ENCODE measurements around the gene APPL2. TPM values are rescaled to one million over a fixed set of nuclear protein-coding genes. Genes with fewer than 3 reads are reported as not detected.
"Not testable (repeated sequence)": the region's sequence is repeated elsewhere in the genome, so short reads cannot be mapped to it uniquely, and the experiment has no call there.

The APPL2 gene
- polyA plus RNA-seq, 1 donor: 28.5 TPM

DNA sequence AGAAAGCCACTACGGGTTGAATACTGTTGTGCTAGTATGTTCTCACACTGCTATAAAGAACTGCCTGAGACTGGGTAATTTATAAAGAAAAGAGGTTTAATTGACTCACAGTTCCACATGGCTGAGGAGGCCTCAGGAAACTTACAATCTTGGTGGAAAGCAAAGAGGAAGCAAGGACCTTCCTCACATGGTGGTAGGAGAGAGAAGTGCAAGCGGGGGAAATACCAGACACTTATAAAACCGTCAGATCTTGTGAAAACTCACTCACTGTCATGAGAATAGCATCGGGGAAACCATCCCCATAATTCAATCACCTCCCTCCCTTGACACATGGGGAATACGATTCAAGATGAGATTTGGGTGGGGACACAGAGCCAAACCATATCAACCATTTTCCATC is 20.5 kb upstream of the APPL2 start:
- DNase-seq (ENCODE audit: low read depth): not testable (repeated sequence)

DNA sequence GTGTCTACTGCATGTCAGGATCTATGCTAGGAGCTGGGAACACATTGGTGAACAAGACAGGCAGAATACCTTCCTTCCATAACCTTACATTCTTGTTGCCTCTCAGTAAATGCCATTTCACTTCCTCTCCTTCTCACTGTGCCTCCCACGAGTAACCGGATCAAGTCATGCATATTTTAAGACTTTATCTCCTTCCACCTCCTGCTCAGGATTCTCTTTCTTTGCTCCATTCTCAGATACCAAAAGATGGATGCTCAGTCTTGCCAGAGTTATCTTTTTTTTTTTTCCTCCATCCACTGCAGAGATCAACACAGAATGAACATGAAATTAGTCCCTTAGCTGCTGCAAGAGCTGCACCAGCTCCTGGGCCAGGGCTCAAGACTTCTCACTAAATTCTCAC is 20.0 kb upstream of the APPL2 start:
- no peak for DNase-seq (ENCODE audit: low read depth)

DNA sequence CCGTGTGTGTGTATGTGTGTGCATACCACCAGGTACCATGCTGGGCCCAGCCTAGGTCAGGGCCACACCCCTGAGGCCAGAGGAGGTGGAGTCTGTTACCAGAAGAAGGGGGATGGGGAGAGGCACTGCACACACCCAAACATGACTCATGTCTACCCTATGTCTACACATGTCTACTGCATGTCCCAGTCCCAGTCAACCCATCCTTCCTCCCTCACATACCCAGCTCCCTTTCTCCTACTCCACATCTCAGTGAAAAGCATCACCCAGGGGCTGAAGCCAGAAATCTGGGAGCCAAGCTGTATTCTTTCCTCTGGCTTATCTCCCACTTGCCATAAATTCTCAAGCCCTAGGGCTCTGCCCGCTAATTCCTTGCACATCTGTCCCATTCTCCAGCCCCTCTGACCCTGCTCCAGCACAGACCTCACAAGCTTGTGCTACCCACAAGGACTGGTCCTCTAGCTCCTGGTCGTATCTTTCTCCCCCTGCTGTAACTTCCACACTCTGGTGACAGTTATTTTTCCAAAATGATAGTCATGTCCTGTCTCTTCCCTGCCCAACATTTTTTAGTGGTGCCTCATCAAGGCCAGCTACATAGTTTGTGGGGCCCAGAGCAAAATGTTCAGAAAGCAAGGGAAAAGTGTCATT is 18.0 kb upstream of the APPL2 start:
- no peak for DNase-seq (ENCODE audit: low read depth)

DNA sequence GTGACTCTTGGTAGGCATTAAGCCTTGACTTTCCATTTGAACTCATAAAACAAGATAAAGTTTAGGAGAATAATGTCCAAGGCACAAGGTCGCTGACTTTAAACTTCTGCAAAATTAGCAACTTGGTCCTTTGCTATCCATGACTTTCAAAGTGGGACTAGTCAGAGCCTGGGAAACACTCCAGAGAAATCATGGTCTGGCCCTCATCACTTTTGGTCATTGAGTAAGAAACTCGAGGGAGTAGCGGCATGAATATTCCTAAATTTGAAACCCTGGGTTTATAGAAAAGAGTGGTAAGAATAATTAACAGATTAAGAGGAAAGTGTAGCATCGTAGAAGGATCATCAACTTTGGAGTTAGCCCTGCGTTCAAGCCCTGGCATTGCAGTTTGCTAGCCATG is 16.9 kb upstream of the APPL2 start:
- DNase-seq (ENCODE audit: low read depth): no peak

DNA sequence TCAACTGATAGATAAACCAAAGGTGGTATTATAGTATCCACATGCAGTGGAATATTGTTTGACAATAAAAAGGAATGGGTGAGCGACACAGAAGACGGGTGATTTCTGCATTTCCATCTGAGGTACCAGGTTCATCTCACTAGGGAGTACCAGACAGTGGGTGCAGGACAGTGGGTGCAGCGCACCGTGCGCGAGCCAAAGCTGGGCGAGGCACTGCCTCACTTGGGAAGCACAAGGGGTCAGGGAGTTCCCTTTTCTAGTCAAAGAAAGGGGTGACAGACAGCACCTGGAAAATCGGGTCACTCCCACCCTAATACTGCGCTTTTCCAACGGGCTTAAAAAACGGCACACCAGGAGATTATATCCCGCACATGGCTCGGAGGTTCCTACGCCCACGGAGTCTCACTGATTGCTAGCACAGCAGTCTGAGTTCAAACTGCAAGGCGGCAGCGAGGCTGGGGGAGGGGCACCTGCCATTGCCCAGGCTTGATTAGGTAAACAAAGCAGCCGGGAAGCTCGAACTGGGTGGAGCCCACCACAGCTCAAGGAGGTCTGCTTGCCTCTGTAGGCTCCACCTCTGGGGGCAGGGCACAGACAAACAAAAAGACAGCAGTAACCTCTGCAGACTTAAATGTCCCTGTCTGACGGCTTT is 9.9 kb upstream of the APPL2 start:
- not testable (repeated sequence) for DNase-seq (ENCODE audit: low read depth)

GRCh38 chr12:105245291-105245690 is 9.3 kb upstream of the APPL2 start:
- DNase-seq (ENCODE audit: low read depth): no peak

GRCh38 chr12:105240228-105240627 is 4.3 kb upstream of the APPL2 start:
- no peak for DNase-seq (ENCODE audit: low read depth)

DNA sequence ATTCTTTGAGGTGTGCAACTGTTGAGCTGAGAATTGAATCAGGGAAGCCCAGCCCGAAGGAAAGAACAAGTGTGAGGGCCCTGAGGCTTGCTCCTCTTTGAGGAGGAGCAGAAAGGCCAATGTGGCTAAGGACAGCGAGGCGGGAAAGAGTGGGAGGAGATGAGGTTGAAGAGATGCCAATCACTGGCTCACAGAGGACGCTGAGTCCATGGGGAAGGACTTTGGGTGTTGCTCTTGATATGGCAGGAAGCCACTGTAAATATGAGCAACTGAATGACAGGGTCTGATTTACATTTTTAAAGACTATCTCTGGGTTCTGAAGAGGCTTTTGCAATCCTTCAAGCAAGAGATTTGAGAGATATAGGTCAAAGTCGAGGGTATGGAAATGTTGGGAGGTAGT is 3.3 kb upstream of the APPL2 start:
- no peak for DNase-seq (ENCODE audit: low read depth)

DNA sequence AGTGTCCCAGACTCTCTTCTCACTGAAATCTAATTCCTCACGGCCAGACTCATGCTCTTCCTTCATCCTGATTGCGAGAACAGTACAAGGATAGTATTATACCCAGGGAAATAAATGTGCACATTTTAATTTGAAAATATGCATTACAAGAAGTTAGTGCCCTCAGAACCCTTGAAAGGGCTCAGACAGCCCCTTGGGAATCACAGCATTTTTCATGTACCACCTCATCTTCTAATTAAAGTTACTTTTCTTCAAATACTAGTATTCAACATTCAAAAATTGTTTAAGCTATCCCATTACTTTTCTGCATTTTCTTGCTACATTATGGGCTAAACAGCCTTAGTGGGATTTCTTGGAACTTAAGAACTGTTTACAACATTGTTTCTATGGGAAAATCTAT is 1.7 kb upstream of the APPL2 start:
- DNase-seq (ENCODE audit: low read depth): no peak

GRCh38 chr12:105235281-105235731 is 668 bp downstream of the APPL2 start:
- no peak for DNase-seq (ENCODE audit: low read depth)

DNA sequence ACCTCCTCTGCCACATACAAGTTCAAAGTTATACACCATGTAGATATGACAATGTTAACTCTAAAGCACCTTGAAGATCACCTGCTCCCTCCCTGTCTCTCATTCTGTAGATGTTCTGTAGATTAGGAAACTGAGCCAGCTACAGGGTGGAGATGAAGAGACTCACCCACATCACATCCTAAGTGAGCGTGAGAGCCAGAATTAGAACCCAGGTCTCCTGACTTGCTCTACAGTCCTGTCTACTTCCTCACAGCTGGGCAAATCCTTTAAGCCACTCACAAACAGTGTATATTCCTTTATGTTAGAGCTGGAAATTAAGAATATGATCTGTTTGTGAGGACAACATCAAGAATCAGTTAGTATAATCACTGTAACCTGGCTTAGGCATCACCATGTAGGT is 1.8 kb downstream of the APPL2 start:
- no peak for DNase-seq (ENCODE audit: low read depth)

DNA sequence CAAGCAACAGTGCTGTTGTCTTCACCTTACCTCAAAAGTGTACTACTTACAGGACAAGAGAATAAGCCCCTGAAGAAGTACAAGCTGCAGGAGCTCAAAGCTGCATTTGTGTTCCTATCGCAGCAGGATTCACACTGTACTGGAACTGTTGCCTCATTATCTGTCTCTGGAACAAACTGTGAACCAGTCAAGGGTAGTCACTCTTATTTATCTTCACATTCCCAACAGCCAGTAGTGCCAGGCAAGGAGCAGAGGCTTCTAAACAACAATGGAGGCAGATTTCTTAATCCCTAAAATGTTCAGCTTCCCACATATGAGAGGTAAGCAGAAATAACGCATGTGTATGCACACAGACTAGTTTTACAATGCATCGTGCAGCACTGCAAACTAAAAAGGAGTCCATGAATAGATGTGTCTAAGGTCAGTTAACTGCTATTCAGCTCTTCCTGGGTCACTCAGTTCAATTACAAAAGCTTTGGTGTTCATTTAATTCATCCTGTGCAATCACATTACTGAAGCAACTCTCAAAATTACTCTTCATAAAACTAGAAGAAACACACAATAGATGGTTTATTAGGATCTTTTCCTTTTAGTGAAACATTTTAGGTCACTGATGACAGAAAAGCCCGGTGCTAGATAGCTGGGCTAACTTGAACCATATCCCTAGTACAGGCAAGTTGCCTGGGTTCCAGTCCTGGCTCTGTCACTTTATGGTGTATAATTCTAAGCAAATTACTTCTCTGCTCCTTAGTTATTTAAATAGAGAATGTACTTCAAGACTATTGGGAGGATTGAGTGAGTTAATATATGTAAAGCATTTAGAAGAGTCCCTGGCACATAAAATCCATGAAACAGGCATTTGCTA is 2.7 kb downstream of the APPL2 start:
- DNase-seq (ENCODE audit: low read depth): no peak

- DNase-seq (ENCODE audit: low read depth): no peak
These were observed 4.6 kb downstream of the APPL2 start for GRCh38 chr12:105231396-105231795.

DNA sequence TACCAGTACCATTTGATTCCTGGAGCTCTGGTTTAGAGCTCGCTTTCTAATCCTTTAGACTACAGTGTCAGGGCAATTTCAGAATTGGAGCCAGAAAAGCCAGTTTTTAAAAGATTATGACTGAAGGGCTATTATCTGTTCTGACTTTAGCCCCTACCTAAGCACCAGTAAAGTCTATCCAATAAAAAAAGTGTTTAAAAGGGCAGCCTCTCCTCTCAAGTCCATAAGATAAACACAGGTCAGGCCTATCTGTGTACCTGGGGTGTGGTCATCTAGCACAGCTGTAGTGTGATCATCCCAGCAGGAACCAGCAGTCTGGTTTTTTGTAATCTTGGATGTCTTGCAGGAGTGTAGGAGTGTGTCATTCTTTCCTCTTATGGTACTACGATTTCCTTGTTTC is 6.6 kb downstream of the APPL2 start:
- DNase-seq (ENCODE audit: low read depth): no peak

DNA sequence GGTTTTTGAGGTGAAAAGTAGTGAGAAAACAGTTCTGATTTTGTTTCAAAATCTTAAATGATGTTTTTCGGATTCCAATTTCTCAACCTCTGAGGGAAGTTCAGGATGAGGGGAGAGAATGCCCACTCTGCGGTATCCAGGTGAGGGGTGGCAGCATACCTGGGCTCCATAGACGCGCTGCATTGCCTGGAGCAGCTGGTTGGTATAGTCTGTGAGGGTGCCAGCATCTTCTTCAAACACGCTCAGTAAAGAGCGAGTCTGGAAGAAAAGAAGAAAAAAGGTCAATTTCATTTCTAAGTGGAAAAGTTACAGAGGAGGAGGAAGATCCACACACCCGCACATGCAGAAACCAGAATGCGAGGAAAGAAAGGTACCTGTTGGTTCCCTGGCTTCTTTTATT is 7.0 kb downstream of the APPL2 start:
- DNase-seq (ENCODE audit: low read depth): no peak

- DNase-seq (ENCODE audit: low read depth): no peak
These were observed 7.5 kb downstream of the APPL2 start for GRCh38 chr12:105228494-105228893.

DNA sequence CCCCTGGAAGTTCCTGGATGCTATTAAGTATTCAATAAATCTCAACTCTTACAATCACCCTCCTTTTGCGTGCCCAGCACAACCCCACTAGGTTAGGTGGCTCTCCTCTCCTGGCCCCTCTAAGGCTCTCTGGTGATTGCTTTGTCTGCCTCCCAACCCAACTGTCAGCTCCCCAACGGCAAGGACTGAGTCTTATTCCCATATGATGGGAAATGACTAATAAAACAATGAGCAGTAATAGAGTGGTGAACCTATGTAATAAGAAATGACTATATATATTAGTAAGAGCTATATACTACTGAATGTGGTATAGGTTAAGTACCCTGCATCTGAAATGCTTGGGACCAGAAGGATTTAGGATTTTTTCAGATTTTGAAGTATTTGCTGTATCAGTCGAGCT is 8.1 kb downstream of the APPL2 start:
- no peak for DNase-seq (ENCODE audit: low read depth)

GRCh38 chr12:105226219-105226618 is 9.8 kb downstream of the APPL2 start:
- peak; percentile 73 for DNase-seq (ENCODE audit: low read depth)

DNA sequence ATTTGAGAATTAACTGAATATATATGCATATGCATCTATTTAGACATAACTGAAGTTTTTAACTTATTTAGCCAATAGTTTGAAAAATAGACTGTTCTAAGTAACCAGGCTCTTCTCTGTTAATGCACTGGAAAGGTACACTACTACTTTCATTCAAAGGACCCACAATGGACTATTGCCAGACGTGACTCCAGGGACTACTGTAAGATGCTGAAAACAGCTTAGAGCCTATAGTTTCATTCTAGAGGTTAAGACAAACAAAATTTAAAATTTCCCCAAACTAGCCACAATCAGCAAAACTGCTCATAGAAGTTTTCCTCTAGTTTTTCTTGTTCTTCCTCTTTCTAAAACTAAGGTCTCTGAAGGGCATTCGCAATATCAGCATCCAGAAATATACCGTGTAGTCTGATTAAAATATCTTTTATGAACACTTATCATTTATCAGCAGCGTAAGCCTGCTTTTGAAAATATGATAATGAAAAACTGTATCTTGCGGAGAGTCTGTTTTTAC is 10.4 kb downstream of the APPL2 start:
- DNase-seq (ENCODE audit: low read depth): no peak

DNA sequence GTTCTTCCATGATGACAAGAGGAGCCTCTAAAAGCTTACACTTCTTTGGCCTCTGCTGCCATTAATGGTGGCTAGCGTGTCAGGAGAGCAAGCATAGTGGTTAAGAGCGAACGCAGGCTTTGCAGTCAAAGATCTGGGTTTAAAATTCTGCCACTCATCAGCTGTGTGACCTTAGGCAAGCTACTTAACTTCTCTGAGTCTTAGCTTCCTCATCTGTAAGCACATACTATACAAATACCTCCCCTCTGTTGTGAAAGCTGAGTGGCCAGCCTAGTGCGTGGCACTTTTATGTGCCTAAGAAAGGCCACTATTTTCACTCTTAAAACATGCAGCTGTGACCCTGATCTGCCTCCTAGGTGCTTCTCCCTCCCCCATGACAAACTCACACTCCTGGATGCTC is 11.6 kb downstream of the APPL2 start:
- DNase-seq (ENCODE audit: low read depth): no peak

GRCh38 chr12:105223884-105224283 is 12.1 kb downstream of the APPL2 start:
- DNase-seq (ENCODE audit: low read depth): no peak

DNA sequence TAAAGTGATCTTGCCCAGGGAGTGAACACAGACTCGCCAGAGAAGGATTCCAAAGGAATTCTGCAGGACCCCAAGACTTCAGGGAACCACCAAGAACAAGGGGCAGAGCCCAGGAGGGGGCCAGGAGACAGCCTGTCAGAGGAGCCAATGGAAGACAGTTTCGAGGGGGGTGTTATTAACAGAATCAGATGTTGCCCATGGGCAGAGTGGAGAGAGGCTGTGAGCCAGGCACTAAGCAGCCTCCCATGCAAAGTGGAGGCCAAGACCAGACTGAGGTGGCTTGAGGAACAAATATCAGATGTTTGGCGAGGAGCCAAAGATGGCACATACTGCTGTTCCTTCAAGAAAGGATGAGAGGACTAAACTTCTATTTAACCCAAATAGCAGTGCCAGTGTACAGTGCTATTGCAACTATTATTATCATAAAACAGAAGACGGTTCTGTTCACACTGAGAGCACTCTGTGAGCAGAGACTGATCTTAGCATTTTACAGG is 12.6 kb downstream of the APPL2 start:
- no peak for DNase-seq (ENCODE audit: low read depth)
